HG03175 (cell line): ENCODE measurements around the gene EEPD1.
"Not testable (repeated sequence)": the region's sequence is repeated elsewhere in the genome, so short reads cannot be mapped to it uniquely, and the experiment has no call there.

ENCODE experiments used
- ATAC-seq: cut with Tn5 transposase; IDR thresholded peaks from one replicate; pipeline ENCODE4 v1.9.1; 2021; ENCODE audit warnings: mild to moderate bottlenecking, moderate library complexity; ENCODE audit not compliant: unreplicated experiment

Gene EEPD1

GRCh38 chr7:36152756-36153570, at the start of gene EEPD1:
TSS of gene EEPD1 (plus strand) at chr7:36153254. CDS start at chr7:36154325, 1,071 bp downstream.
- peak; percentile 97 for ATAC-seq

GRCh38 chr7:36103837-36104561, 49.1 kb upstream of the EEPD1 start:
- ATAC-seq = no peak

GRCh38 chr7:36106972-36107908, 45.8 kb upstream of the EEPD1 start:
- not testable (repeated sequence) for ATAC-seq

GRCh38 chr7:36107926-36108631, 45.0 kb upstream of the EEPD1 start:
- ATAC-seq = no peak

- ATAC-seq = no peak
Observed at GRCh38 chr7:36109013-36109627, 43.9 kb upstream of the EEPD1 start.

GRCh38 chr7:36110584-36110983, 42.5 kb upstream of the EEPD1 start:
- ATAC-seq = no peak

- no peak for ATAC-seq
Observed at GRCh38 chr7:36112969-36113368, 40.1 kb upstream of the EEPD1 start.

- ATAC-seq = no peak
Observed at GRCh38 chr7:36114355-36114754, 38.7 kb upstream of the EEPD1 start.

- peak; percentile 100 for ATAC-seq
Observed at GRCh38 chr7:36115448-36116321, 37.4 kb upstream of the EEPD1 start.

GRCh38 chr7:36116347-36117202, 36.5 kb upstream of the EEPD1 start:
- ATAC-seq = no peak

GRCh38 chr7:36117203-36117840, 35.7 kb upstream of the EEPD1 start:
- ATAC-seq = no peak

GRCh38 chr7:36118344-36118743, 34.7 kb upstream of the EEPD1 start:
- ATAC-seq = no peak

- no peak for ATAC-seq
Observed at GRCh38 chr7:36119005-36119706, 33.9 kb upstream of the EEPD1 start.

- not testable (repeated sequence) for ATAC-seq
Observed at GRCh38 chr7:36119983-36120646, 32.9 kb upstream of the EEPD1 start.

GRCh38 chr7:36125630-36126029, 27.4 kb upstream of the EEPD1 start:
- not testable (repeated sequence) for ATAC-seq

GRCh38 chr7:36127075-36127740, 25.8 kb upstream of the EEPD1 start:
- ATAC-seq = no peak
